A549 (cell line): ENCODE measurements around the gene GAK.

ENCODE experiments used
- BHLHE40 ChIP-seq: IDR thresholded peaks from 2 replicates; pipeline ENCODE4 v1.6.1; 2012; ENCODE audit warnings: low read depth, low read length, inconsistent platforms
- EHMT2 ChIP-seq: fragments of 200-600 bp; sonication (generic); IDR thresholded peaks from 2 replicates; pipeline ENCODE4 v1.6.1; 2016; ENCODE audit warnings: antibody characterized with exemption, low read depth, mild to moderate bottlenecking, moderate library complexity
- EP300 ChIP-seq, 2 experiments: fragments of >200 bp; sonication (Bioruptor Twin); formaldehyde crosslinking; IDR thresholded peaks; 2 replicates in 1 of 2; 3 replicates in 1 of 2; pipeline ENCODE4 v1.6.1; 2016 to 2017
- FOSL2 ChIP-seq, 2 experiments: fragments of 450-650 bp in 1 of 2; fragments of >200 bp in 1 of 2; sonication (Bioruptor Twin) in 1 of 2; formaldehyde crosslinking; IDR thresholded peaks; 2 replicates each; pipeline versions ENCODE4 v1.5.0 to v1.6.1; 2016 to 2020; ENCODE audit warnings: mild to moderate bottlenecking in 1 of 2, moderate library complexity in 1 of 2
- GATA3 ChIP-seq: IDR thresholded peaks from 2 replicates; pipeline ENCODE4 v1.6.1; 2012; ENCODE audit warnings: borderline replicate concordance
- KDM1A ChIP-seq: fragments of 200-600 bp; sonication (generic); IDR thresholded peaks from 2 replicates; pipeline ENCODE4 v1.6.1; 2016; ENCODE audit warnings: low read depth, mild to moderate bottlenecking
- MAFK ChIP-seq: fragments of 450-650 bp; IDR thresholded peaks from 2 replicates; pipeline ENCODE4 v1.6.1; 2014; ENCODE audit not compliant: partially characterized antibody
- MAX ChIP-seq: IDR thresholded peaks from 2 replicates; pipeline ENCODE4 v1.6.1; 2012
- NR3C1 ChIP-seq: fragments of >200 bp; sonication (Bioruptor Twin); formaldehyde crosslinking; IDR thresholded peaks from 3 replicates; pipeline ENCODE4 v1.6.1; 2017
- POLR2A ChIP-seq: IDR thresholded peaks from 2 replicates; pipeline ENCODE4 v1.6.1; 2012; ENCODE audit warnings: mild to moderate bottlenecking, low read length
- REST ChIP-seq: fragments of 200-600 bp; sonication (generic); IDR thresholded peaks from 2 replicates; pipeline ENCODE4 v1.6.1; 2016; ENCODE audit warnings: antibody characterized with exemption, mild to moderate bottlenecking, moderate library complexity
- ZNF302 ChIP-seq: fragments of 250-450 bp; sonication (Bioruptor Pico); IDR thresholded peaks from 2 replicates; pipeline ENCODE4 v1.9.0; 2021; ENCODE audit warnings: inconsistent platforms, mild to moderate bottlenecking, moderate library complexity
- TF ChIP-seq, protein P1 (sequence below): fragments of >200 bp; sonication (Bioruptor Twin); formaldehyde crosslinking; IDR thresholded peaks from 3 replicates; pipeline ENCODE4 v1.5.1; 2016

DNA sequence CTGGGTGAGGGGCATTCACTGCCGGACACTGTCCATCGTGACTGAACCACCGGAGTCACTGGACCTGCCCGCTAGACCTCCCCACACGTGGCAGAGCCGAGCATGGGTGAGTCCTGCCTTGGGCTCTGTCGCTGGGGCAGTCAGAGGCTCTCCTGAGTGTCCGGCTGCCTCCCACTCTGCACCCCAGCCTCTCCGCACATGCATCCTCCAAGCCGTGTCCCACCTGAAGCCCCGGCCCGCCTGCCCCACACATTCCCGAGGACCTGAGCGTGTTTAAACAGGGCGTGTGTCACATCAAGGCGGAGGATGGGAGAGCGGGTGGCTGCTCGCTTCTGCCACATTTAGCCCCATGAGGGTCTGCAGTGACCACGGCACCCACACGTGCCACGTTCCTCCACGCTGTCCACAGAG, 110.9 kb downstream of the GAK start:
- TF ChIP-seq ZNF302 (CRISPR knock-in tag) (no peak), REST (no peak), MAFK (no peak), FOSL2 (IDR thresholded peaks at IDR 0.05) (no peak), FOSL2 (CRISPR knock-in tag; IDR thresholded peaks at IDR 0.05) (no peak), POLR2A (no peak), BHLHE40 (no peak), EHMT2 (no peak), NR3C1 (no peak), MAX (no peak), EP300 (IDR thresholded peaks at IDR 0.05) (no peak), KDM1A (no peak), GATA3 (no peak)
- TF ChIP-seq, protein P1, sequence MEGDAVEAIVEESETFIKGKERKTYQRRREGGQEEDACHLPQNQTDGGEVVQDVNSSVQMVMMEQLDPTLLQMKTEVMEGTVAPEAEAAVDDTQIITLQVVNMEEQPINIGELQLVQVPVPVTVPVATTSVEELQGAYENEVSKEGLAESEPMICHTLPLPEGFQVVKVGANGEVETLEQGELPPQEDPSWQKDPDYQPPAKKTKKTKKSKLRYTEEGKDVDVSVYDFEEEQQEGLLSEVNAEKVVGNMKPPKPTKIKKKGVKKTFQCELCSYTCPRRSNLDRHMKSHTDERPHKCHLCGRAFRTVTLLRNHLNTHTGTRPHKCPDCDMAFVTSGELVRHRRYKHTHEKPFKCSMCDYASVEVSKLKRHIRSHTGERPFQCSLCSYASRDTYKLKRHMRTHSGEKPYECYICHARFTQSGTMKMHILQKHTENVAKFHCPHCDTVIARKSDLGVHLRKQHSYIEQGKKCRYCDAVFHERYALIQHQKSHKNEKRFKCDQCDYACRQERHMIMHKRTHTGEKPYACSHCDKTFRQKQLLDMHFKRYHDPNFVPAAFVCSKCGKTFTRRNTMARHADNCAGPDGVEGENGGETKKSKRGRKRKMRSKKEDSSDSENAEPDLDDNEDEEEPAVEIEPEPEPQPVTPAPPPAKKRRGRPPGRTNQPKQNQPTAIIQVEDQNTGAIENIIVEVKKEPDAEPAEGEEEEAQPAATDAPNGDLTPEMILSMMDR, result no peak
